ENCODE results near the gene AIF1. TPM values are rescaled to one million over a fixed set of nuclear protein-coding genes. Genes with fewer than 3 reads are reported as not detected.

Gene AIF1
- total and polyA plus RNA-seq, 2 donors (not counting 1 experiment from before 2014, with no cell fraction given), result not detected

GRCh38 chr6:31627690-31628287, 12.8 kb downstream of the AIF1 start:
- Histone ChIP-seq H3K4me1 (ENCODE audit: control insufficient read depth, extremely low read depth, insufficient read depth, low read length) (no peaks in the 10 kb centered on the region), H3K36me3 (ENCODE audit: control insufficient read depth, insufficient read depth, low read length) (peaks cover 63% of the 10 kb centered on the region), H3K27me3 (ENCODE audit: control insufficient read depth, insufficient read depth, low read length) (no peaks in the 10 kb centered on the region), H3K9me3 (ENCODE audit: control insufficient read depth, insufficient read depth, low read depth, low read length) (no peaks in the 10 kb centered on the region), H3K4me2 (ENCODE audit: extremely low read depth, insufficient read depth, low read length) (no peak overlapping the region), H3K9ac (ENCODE audit: insufficient read depth, low read length) (no peak overlapping the region), H3K79me2 (ENCODE audit: control insufficient read depth, insufficient read depth, low read length) (peaks cover 47% of the 10 kb centered on the region), H3K4me3 (replicated peaks in 1 of 4; ENCODE audit: control extremely low read depth in 1 of 4, insufficient read depth in 1 of 4, low read depth in 3 of 4, low read length in 4 of 4) (no peak overlapping the region), H2AFZ (ENCODE audit: low read length) (no peak overlapping the region), H4K20me1 (ENCODE audit: control insufficient read depth, extremely low read depth, insufficient read depth, low read length) (no peaks in the 10 kb centered on the region), H3K27ac (ENCODE audit: insufficient read depth, low read length) (no peak overlapping the region)
- DNase-seq (ENCODE audit: low read depth in 2 of 2), result no peak
- TF ChIP-seq CTCF (conservative IDR thresholded peaks at IDR 0.05 in 1 of 2, IDR thresholded peaks at IDR 0.05 in 1 of 2; ENCODE audit: low read depth in 1 of 2, low read length in 2 of 2), result no peak
- TF ChIP-seq EZH2 (IDR thresholded peaks at IDR 0.05; ENCODE audit: low read length, missing control alignments), result no peak

- Histone ChIP-seq H3K4me1 (ENCODE audit: control insufficient read depth, extremely low read depth, insufficient read depth, low read length) (peaks cover 2% of the 10 kb centered on the region), H3K27ac (ENCODE audit: insufficient read depth, low read length) (no peak overlapping the region), H4K20me1 (ENCODE audit: control insufficient read depth, extremely low read depth, insufficient read depth, low read length) (no peaks in the 10 kb centered on the region), H3K9ac (ENCODE audit: insufficient read depth, low read length) (no peak overlapping the region), H3K9me3 (ENCODE audit: control insufficient read depth, insufficient read depth, low read depth, low read length) (no peaks in the 10 kb centered on the region), H3K4me2 (ENCODE audit: extremely low read depth, insufficient read depth, low read length) (no peak overlapping the region), H3K27me3 (ENCODE audit: control insufficient read depth, insufficient read depth, low read length) (no peaks in the 10 kb centered on the region), H3K79me2 (ENCODE audit: control insufficient read depth, insufficient read depth, low read length) (peaks cover 38% of the 10 kb centered on the region), H2AFZ (ENCODE audit: low read length) (no peak overlapping the region), H3K36me3 (ENCODE audit: control insufficient read depth, insufficient read depth, low read length) (peaks cover 64% of the 10 kb centered on the region), H3K4me3 (replicated peaks in 1 of 4; ENCODE audit: control extremely low read depth in 1 of 4, insufficient read depth in 1 of 4, low read depth in 3 of 4, low read length in 4 of 4) (no peak overlapping the region)
- no peak for DNase-seq (ENCODE audit: low read depth in 2 of 2)
- TF ChIP-seq CTCF (conservative IDR thresholded peaks at IDR 0.05 in 1 of 2, IDR thresholded peaks at IDR 0.05 in 1 of 2; ENCODE audit: low read depth in 1 of 2, low read length in 2 of 2), result no peak
- TF ChIP-seq EZH2 (IDR thresholded peaks at IDR 0.05; ENCODE audit: low read length, missing control alignments), result no peak
These were observed 14.0 kb downstream of the AIF1 start for GRCh38 chr6:31629014-31629413.

- H3K9ac ChIP-seq (ENCODE audit: insufficient read depth, low read length), result no peak overlapping the region
- TF ChIP-seq EZH2 (IDR thresholded peaks at IDR 0.05; ENCODE audit: low read length, missing control alignments) (no peak), CTCF (conservative IDR thresholded peaks at IDR 0.05 in 1 of 2, IDR thresholded peaks at IDR 0.05 in 1 of 2; ENCODE audit: low read depth in 1 of 2, low read length in 2 of 2) (no peak)
- no peaks in the 10 kb centered on the region for H4K20me1 ChIP-seq (ENCODE audit: control insufficient read depth, extremely low read depth, insufficient read depth, low read length)
- no peak overlapping the region for H2AFZ ChIP-seq (ENCODE audit: low read length)
- H3K4me3 ChIP-seq (replicated peaks in 1 of 4; ENCODE audit: control extremely low read depth in 1 of 4, insufficient read depth in 1 of 4, low read depth in 3 of 4, low read length in 4 of 4), result no peak overlapping the region
- H3K4me2 ChIP-seq (ENCODE audit: extremely low read depth, insufficient read depth, low read length), result no peak overlapping the region
- no peaks in the 10 kb centered on the region for H3K9me3 ChIP-seq (ENCODE audit: control insufficient read depth, insufficient read depth, low read depth, low read length)
- no peak overlapping the region for H3K27ac ChIP-seq (ENCODE audit: insufficient read depth, low read length)
- peaks cover 66% of the 10 kb centered on the region for H3K36me3 ChIP-seq (ENCODE audit: control insufficient read depth, insufficient read depth, low read length)
- no peak for DNase-seq (ENCODE audit: low read depth in 2 of 2)
- H3K4me1 ChIP-seq (ENCODE audit: control insufficient read depth, extremely low read depth, insufficient read depth, low read length), result peaks cover 2% of the 10 kb centered on the region
- H3K79me2 ChIP-seq (ENCODE audit: control insufficient read depth, insufficient read depth, low read length), result peaks cover 28% of the 10 kb centered on the region
- H3K27me3 ChIP-seq (ENCODE audit: control insufficient read depth, insufficient read depth, low read length), result no peaks in the 10 kb centered on the region
These were observed 15.3 kb downstream of the AIF1 start for GRCh38 chr6:31630177-31630934.

Data from fibroblast of lung (primary cell).